HEK293T (cell line): ENCODE data around the gene PPP1R3A.

ENCODE experiments used
- BHLHE40 ChIP-seq: fragments of 450-650 bp; IDR thresholded peaks from 2 replicates; pipeline ENCODE4 v1.6.1; 2016; ENCODE audit warnings: mild to moderate bottlenecking, moderate library complexity, borderline replicate concordance
- CTBP1 ChIP-seq: fragments of 450-650 bp; IDR thresholded peaks from 2 replicates; pipeline ENCODE4 v1.6.1; 2016; ENCODE audit warnings: borderline replicate concordance
- ELF4 ChIP-seq: fragments of 450-650 bp; IDR thresholded peaks from 2 replicates; pipeline ENCODE4 v1.6.1; 2017; ENCODE audit warnings: antibody characterized with exemption
- FOXK2 ChIP-seq: fragments of 450-650 bp; IDR thresholded peaks from 2 replicates; pipeline ENCODE4 v1.6.1; 2016; ENCODE audit warnings: mild to moderate bottlenecking
- FOXM1 ChIP-seq: fragments of 450-650 bp; IDR thresholded peaks from 2 replicates; pipeline ENCODE4 v1.6.1; 2017; ENCODE audit warnings: mild to moderate bottlenecking, borderline replicate concordance
- LEF1 ChIP-seq: fragments of 450-650 bp; IDR thresholded peaks from 2 replicates; pipeline ENCODE4 v1.6.1; 2017; ENCODE audit warnings: mild to moderate bottlenecking, borderline replicate concordance
- NFRKB ChIP-seq: fragments of 450-650 bp; IDR thresholded peaks from 2 replicates; pipeline ENCODE4 v1.6.1; 2016; ENCODE audit warnings: mild to moderate bottlenecking, moderate library complexity
- SP1 ChIP-seq: fragments of 450-650 bp; IDR thresholded peaks from 2 replicates; pipeline ENCODE4 v1.6.1; 2017
- SUZ12 ChIP-seq: fragments of 450-650 bp; IDR thresholded peaks from 2 replicates; pipeline ENCODE4 v1.6.1; 2016; ENCODE audit warnings: mild to moderate bottlenecking
- TF ChIP-seq, protein P1 (sequence below): fragments of 450-650 bp; IDR thresholded peaks from 2 replicates; pipeline ENCODE4 v1.6.1; 2016

DNA sequence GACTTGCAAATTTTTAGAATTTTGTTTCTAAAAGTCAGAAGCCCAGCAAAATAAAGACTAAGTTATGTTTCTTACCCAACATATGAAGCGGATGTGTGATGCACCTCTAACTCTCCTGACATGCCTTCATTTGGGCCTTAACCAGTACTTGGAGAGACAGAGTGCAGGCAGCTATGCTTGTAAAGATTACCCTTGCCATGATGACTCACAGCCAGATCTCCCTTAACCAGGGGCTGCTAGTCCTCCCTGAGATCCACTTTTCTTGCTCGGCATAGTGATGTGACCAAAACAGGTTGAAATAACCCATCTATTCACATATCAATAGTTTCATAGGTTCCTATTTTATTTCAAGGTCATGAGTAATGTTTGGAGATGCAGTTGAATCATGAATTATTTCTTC is 43.6 kb downstream of the PPP1R3A start:
- no peak for TF ChIP-seq BHLHE40
- TF ChIP-seq SP1: no peak
- no peak for TF ChIP-seq FOXM1
- TF ChIP-seq LEF1: no peak
- TF ChIP-seq CTBP1: no peak
- TF ChIP-seq ELF4: no peak
- TF ChIP-seq SUZ12: no peak
- no peak for TF ChIP-seq FOXK2
- TF ChIP-seq NFRKB: no peak
- TF ChIP-seq, protein P1, sequence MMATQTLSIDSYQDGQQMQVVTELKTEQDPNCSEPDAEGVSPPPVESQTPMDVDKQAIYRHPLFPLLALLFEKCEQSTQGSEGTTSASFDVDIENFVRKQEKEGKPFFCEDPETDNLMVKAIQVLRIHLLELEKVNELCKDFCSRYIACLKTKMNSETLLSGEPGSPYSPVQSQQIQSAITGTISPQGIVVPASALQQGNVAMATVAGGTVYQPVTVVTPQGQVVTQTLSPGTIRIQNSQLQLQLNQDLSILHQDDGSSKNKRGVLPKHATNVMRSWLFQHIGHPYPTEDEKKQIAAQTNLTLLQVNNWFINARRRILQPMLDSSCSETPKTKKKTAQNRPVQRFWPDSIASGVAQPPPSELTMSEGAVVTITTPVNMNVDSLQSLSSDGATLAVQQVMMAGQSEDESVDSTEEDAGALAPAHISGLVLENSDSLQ: no peak
